NCI-H128 (cell line): ENCODE data around the gene CCDC32.
"Not testable (repeated sequence)": the region's sequence is repeated elsewhere in the genome, so short reads cannot be mapped to it uniquely, and the experiment has no call there.

Experiments
- DNase-seq: peaks from one replicate; lab custom pipeline; 2025; ENCODE audit not compliant: unreplicated experiment; lab: John Stamatoyannopoulos, UW

CCDC32 gene, protein sequence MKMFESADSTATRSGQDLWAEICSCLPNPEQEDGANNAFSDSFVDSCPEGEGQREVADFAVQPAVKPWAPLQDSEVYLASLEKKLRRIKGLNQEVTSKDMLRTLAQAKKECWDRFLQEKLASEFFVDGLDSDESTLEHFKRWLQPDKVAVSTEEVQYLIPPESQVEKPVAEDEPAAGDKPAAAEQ

GRCh38 chr15:40564591-40565332 is at the start of gene CCDC32:
CCDC32 (minus strand) TSS chr15:40565042; CDS start chr15:40563015, 2,027 bp downstream.
- DNase-seq: peak; percentile 94

DNA sequence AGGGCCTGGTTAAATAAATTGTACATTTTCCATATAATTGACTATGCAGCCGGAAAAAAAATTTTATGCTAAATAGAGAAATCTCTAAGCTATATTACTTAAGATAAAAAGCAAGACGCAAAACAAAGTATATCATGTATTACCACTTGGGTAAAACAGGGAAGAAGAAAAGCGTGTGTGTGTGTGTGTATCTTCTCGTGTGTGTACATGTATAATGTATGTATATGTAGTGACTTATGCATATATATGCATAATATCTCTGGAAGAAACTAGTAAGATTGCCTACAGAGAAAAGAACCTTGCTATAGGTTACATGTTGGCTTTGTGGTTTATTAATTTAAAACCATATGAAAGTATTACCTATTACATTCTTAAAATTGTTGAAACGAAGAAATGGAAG is 48.2 kb upstream of the CCDC32 start:
- no peak for DNase-seq

GRCh38 chr15:40603935-40604334 is 39.1 kb upstream of the CCDC32 start:
- DNase-seq: no peak

GRCh38 chr15:40600956-40601355 is 36.1 kb upstream of the CCDC32 start:
- no peak for DNase-seq

- no peak for DNase-seq
Observed at GRCh38 chr15:40598672-40599071, 33.8 kb upstream of the CCDC32 start.

GRCh38 chr15:40598126-40598525 is 33.3 kb upstream of the CCDC32 start:
- DNase-seq: no peak

DNA sequence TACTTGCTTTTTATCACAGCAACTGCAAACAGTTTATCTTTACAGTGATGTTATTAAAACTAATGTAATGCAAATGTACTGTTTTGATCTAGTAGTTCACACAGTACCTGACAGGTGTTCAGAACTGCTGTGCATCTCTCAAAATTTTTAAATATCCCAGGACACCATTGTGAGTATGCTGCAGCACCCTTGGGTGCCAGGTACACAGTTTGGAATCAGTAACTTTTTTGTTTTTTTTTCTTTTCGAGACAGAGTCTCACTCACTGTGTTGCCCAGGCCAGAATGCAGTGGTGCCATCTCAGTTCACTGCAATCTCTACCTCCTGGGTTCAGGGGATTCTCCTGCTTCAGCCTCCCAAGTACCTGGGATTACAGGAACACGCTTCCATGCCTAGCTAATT is 32.2 kb upstream of the CCDC32 start:
- no peak for DNase-seq

GRCh38 chr15:40595773-40596172 is 30.9 kb upstream of the CCDC32 start:
- no peak for DNase-seq

DNA sequence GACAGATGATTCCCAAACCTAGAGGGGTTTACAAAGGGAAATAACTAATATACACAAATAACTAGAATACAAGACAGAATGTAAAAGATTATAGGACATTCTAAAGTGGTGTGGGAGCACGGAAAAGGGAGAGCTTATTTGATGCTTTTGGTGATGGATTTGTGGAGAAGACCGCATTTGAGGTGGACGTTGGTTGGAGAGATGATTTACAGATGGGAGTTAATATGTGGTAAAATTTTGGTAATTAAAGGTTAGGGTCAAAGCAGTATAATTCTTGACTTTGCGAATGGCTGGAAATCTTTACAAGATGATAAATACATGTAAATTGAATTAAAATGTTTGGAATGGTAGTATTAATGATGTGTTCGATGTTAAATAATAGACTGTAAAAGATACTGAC is 30.4 kb upstream of the CCDC32 start:
- no peak for DNase-seq

GRCh38 chr15:40594429-40594836 is 29.6 kb upstream of the CCDC32 start:
- no peak for DNase-seq

DNA sequence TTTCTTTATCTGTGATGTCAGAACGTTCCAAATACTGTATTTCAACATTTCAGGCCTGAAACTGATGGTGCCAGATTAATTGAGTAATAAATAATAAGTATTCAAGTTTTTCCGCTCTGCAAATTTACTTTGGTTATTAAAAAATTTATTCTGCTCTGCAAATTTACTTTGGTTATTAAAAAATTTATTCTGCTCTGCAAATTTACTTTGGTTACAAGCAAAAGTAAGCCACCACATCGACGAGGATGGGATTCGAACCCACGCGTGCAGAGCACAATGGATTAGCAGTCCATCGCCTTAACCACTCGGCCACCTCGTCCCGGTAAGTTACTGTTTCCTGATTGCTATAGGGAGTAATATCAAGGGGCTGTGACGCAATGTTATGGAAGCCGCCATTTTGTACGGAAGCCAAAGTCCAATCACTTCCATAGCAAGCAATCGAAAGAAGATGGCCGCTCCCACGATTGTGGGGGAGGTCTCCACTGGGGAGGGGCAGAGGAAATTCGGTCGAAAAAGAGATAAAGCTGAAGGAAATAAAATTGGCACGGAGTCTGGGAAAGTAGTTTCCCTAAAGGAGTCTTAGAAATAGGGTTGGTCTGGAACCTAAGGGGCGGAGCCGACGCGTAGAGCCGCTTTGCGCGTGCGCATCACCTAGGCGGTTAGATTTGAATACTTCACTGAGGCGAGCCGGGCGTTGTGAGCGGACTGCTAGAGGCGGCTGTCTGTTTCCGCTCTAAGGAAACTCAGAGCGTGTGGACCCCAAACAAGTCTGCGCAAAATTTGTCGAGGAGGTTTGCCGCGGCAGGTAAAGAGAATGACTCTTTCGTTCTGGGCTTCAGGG is 29.0 kb upstream of the CCDC32 start, which contains the start of gene KNL1:
Gene KNL1, plus strand, starts transcription at position 662 of the 841 bp plus-strand sequence. CDS start 8,683 bp downstream, outside the sequence.
- peak; percentile 89 for DNase-seq

DNA sequence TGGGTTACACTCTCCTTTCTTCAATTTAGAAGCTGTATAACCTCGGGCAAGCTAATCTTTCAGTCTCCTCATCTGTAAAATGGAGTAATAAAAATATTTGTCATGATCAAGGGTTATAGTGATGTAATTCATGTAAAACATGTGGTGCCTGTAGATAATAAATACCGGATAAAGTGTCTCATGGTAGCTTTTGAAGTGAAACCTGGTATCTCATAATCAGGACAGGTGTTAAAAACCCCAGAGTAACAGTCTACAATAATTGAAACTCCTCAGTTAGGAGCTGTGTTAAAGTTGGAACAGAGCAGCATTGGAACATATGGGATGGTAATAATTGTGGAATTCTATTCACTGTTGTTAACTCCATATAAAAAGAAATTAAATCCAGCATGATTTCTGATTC is 28.3 kb upstream of the CCDC32 start:
- DNase-seq: no peak

DNA sequence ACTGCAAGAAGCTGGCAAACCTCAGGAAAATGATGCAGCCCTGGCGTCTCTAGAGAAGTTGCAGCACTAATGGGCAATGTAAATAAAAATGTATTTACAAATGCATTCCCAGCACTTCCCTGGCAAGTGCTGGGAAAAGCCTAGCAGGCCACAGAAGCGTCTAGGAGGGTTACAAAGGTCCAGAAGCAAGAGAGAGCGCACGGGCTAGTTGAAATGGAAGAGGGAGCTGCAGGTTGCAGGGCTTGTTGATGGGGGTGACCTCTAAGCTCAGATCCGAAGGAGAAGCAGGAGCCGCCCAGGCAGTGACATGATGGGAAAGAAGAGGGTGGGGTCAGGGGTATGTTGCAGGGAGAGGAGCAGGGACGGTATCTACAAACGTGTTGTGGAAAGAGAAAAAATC is 26.5 kb upstream of the CCDC32 start:
- no peak for DNase-seq

DNA sequence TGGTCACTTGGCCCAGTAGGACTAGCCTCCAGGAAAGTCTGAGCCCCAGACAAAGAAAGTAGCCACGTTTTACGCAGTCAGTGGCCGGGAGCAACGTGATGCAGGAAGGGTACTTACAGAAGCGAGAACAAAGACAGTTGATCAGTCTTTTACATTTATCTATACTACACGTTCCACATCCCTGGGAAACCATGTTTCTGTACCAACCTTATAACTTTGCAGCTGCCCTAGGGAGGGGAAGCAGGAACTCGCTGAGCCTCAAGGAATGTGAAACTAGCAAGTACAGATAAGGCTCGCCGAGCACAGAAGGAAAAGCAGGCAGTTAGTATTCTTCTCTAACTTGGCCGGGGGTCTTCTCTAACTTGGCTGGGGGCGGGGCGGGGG is 25.8 kb upstream of the CCDC32 start:
- DNase-seq: no peak

DNA sequence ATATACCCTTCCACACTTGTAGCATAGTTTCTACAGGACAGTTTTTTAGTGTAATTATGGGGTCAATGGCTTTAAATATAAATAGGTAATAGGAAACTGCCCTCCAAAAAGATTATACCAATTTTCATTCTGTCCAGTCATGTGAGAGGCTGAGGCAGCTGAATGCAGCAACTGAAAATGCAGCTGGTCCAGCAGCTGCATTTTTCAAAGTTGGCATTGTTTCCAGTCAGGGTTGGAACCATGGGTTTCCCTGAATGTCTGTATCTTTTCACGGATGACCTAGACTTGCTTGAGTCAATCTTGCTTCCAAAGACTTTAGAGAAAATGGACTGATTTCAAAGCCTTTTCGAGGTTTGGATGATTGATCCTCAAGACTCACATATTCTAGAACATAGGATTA is 19.3 kb upstream of the CCDC32 start:
- no peak for DNase-seq

DNA sequence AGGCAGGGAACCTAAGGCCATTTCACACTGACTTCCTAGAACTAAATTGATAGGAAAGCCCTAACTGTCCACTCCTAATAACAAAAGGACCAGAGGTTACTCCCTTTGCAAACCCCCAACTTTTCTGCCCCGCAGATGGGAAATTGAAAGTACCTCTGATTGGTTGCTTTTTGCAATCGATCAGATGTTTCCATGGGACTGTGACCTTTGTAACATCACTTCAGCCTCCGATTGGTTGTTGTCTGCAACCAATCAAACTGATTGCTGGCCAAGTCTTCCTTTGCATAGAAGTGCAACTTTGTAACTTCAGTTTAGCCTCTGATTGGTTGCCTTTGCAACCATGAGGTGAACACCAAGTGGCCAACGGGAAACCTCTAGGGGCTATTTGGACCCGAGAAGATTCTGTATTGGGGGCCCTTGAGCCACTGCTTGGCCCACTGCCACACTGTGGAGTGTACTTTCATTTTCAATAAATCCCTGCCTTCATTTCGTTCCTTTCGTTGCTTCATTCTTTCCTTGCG is 17.9 kb upstream of the CCDC32 start:
- DNase-seq: no peak

DNA sequence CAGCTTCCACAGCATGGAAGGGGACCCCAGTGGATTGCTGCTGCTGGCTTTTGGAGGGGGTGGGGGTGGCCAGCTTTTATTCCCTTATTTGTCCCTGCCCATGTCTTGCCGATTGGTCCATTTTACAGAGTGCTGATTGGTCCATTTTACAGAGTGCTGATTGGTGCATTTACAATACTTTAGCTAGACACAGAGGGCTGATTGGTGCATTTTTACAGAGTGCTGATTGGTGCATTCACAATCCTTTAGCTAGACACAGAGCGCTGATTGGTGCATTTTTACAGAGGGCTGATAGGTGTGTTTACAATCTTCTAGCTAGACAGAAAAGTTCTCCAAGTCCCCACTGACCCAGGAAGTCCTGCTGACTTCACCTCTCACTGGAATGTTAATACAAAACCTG is 17.0 kb upstream of the CCDC32 start:
- not testable (repeated sequence) for DNase-seq

- no peak for DNase-seq
Observed at GRCh38 chr15:40578892-40579291, 14.1 kb upstream of the CCDC32 start.

GRCh38 chr15:40576914-40577313 is 12.1 kb upstream of the CCDC32 start:
- DNase-seq: not testable (repeated sequence)

DNA sequence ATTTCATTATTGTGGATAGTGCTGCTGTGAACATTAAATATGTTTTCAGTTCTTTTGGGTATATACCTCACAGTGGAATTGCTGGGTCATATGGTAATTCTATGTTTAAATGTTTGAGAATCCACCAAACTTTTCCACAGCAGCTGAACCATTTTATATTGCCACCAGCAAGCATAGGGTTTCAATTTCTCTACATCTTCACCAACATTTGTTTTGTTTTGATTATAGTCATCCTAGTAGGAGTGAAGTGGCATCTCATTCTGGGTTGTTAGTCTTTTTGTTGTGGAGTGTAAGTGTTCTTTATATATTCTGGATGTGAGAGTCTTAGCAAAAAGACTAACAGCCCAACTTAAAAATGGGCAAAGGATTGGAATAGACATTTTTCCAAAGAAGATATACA is 10.3 kb upstream of the CCDC32 start:
- DNase-seq: no peak

DNA sequence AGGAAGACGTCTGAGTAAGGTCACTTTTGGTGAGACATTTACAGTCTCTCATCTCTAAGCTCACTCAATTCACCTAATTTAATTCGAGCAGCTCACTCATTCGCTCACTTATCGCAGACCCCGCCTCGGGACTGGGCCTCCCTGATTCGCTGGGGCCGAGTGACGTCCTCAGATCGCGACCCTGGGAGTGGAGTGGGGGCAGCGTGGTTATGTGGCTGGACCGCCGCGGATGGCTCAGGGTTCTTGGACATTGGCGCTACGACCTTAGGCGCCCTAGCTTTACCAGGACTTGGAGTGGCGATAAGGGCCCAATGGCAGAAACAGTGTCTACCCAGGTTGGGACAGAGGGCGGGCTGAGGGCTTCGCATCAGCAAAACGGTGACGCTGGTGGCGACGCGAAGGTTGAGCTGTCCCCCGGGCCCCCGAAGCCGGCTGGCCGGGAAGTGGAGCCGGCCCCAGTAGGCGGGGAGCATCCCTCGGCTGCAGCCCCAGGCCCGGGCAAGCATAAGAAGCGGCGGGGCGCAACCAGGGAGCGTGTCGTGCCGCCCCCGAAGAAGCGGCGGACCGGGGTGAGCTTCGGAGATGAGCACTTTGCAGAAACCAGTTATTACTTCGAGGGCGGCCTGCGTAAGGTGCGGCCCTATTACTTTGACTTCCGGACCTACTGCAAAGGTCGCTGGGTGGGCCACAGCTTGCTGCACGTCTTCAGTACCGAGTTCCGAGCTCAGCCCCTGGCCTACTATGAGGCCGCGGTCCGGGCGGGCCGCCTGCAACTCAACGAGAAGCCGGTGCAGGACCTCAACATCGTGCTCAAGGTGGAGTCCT is 4.5 kb upstream of the CCDC32 start, which contains the start of gene RPUSD2:
Gene RPUSD2, plus strand, starts transcription at position 171 of the 825 bp plus-strand sequence. Its CDS starts 39 bp downstream, at position 210.
- peak; percentile 58 for DNase-seq
